PC-9 (cell line): Measurements from ENCODE around the gene GPR142. TPM values are rescaled to one million over a fixed set of nuclear protein-coding genes. Genes with fewer than 3 reads are reported as not detected.

Experiments
- BruUV-seq: library from RNA; stranded (reverse); fragments of 400-500 nt; replicated peaks from 2 replicates; lab custom pipeline; 2021; lab: Mats Ljungman, UMichigan
- CTCF ChIA-PET: fragments of 300-600 bp; sonication (Branson Sonifier 250); formaldehyde crosslinking; loops from one replicate; lab custom pipeline; 2022; ENCODE audit warnings: antibody characterized with exemption; lab: Charles Lee
- POLR2A ChIA-PET: fragments of 300-600 bp; sonication (Branson Sonifier 250); formaldehyde crosslinking; loops from one replicate; lab custom pipeline; 2022; ENCODE audit warnings: antibody characterized with exemption; ENCODE audit not compliant: unreplicated experiment; lab: Charles Lee
- DNase-seq, 2 experiments: peaks; one replicate each; pipeline versions ENCODE4 v3.0.0 to v3.0.0-alpha.2; 2015 to 2022; ENCODE audit warnings: mixed read lengths in 1 of 2
- H2AFZ ChIP-seq: fragments of 200-600 bp; sonication (generic); 2 replicates; pipeline ENCODE4 v1.8.1; 2017; ENCODE audit warnings: antibody characterized with exemption
- H3F3A ChIP-seq: fragments of 200-600 bp; sonication (generic); 2 replicates; pipeline ENCODE4 v1.8.1; 2017; ENCODE audit warnings: antibody characterized with exemption, mild to moderate bottlenecking, low read depth; ENCODE audit not compliant: insufficient read depth
- H3K27ac ChIP-seq: fragments of 200-600 bp; sonication (generic); 2 replicates; pipeline ENCODE4 v1.6.1; 2016; ENCODE audit warnings: mixed run types
- H3K27me3 ChIP-seq: fragments of 200-600 bp; sonication (generic); 2 replicates; pipeline ENCODE4 v1.6.1; 2016; ENCODE audit warnings: low read depth, mixed run types; ENCODE audit not compliant: insufficient read depth
- H3K36me3 ChIP-seq: fragments of 200-600 bp; sonication (generic); 2 replicates; pipeline ENCODE4 v1.6.1; 2016; ENCODE audit warnings: low read depth, mixed run types
- H3K4me1 ChIP-seq: fragments of 200-600 bp; sonication (generic); replicated peaks from 2 replicates; pipeline ENCODE4 v1.6.1; 2016; ENCODE audit warnings: mixed run types; ENCODE audit not compliant: insufficient read depth
- H3K4me2 ChIP-seq: fragments of 200-600 bp; sonication (generic); 2 replicates; pipeline ENCODE4 v1.6.1; 2017; ENCODE audit warnings: mixed run types
- H3K4me3 ChIP-seq: fragments of 200-600 bp; sonication (generic); 2 replicates; pipeline ENCODE4 v1.6.1; 2016; ENCODE audit warnings: mixed run types
- H3K79me2 ChIP-seq: fragments of 200-600 bp; sonication (generic); 2 replicates; pipeline ENCODE4 v1.6.1; 2017; ENCODE audit warnings: low read depth, mixed run types
- H3K9me2 ChIP-seq: fragments of 200-600 bp; sonication (generic); 2 replicates; pipeline ENCODE4 v1.8.1; 2017; ENCODE audit warnings: mild to moderate bottlenecking; ENCODE audit not compliant: insufficient read depth
- H3K9me3 ChIP-seq: fragments of 200-600 bp; sonication (generic); 2 replicates; pipeline ENCODE4 v1.8.1; 2016; ENCODE audit warnings: low read depth; ENCODE audit not compliant: insufficient read depth
- H4K20me1 ChIP-seq: fragments of 200-600 bp; sonication (generic); 2 replicates; pipeline ENCODE4 v1.8.1; 2017; ENCODE audit not compliant: insufficient read depth
- CTCF ChIP-seq: fragments of 200-600 bp; sonication (generic); conservative IDR thresholded peaks from 2 replicates; pipeline ENCODE4 v1.6.1; 2017; ENCODE audit warnings: mixed run types, antibody characterized with exemption, mild to moderate bottlenecking, moderate library complexity
- EZH2 ChIP-seq: fragments of 200-600 bp; sonication (generic); IDR thresholded peaks from 2 replicates; pipeline ENCODE4 v1.8.0; 2017; ENCODE audit warnings: antibody characterized with exemption, low read depth
- intact Hi-C: fragments of 100-400 bp; cut with micrococcal nuclease; formaldehyde crosslinking; loops from one replicate; pipeline ENCODE4 v1.10.0; 2022; ENCODE audit not compliant: unreplicated experiment
- total RNA-seq: library from RNA; stranded (reverse); gene quantifications from 2 replicates; pipeline ENCODE4 v1.2.3, GENCODE V29; 2021

The GPR142 gene
- total RNA-seq, 1 experiment from 2014 or later: not detected

- no peak for DNase-seq
- CTCF ChIA-PET: no interaction called here
- intact Hi-C loops: no loop called here
- Histone ChIP-seq H3K36me3 (no peaks in the 10 kb centered on the region), H3K9me2 (no peaks in the 10 kb centered on the region), H3K4me1 (no peaks in the 10 kb centered on the region), H3F3A (no peaks in the 10 kb centered on the region), H4K20me1 (no peaks in the 10 kb centered on the region), H3K9me3 (no peaks in the 10 kb centered on the region), H2AFZ (no peak overlapping the region), H3K27ac (no peak overlapping the region), H3K4me2 (no peak overlapping the region), H3K79me2 (no peaks in the 10 kb centered on the region), H3K27me3 (peaks cover 71% of the 10 kb centered on the region), H3K4me3 (no peak overlapping the region)
- POLR2A ChIA-PET: no interaction called here
- TF ChIP-seq CTCF (no peak), EZH2 (no peak)
- no TSS peak for BruUV-seq
These were observed 35.2 kb upstream of the GPR142 start for GRCh38 chr17:74332017-74332650.

- Histone ChIP-seq H3K79me2 (no peaks in the 10 kb centered on the region), H3K4me1 (no peaks in the 10 kb centered on the region), H3K9me2 (no peaks in the 10 kb centered on the region), H3K9me3 (no peaks in the 10 kb centered on the region), H2AFZ (no peak overlapping the region), H4K20me1 (no peaks in the 10 kb centered on the region), H3K4me3 (no peak overlapping the region), H3K4me2 (no peak overlapping the region), H3F3A (no peaks in the 10 kb centered on the region), H3K27ac (no peak overlapping the region), H3K27me3 (peaks cover 74% of the 10 kb centered on the region), H3K36me3 (no peaks in the 10 kb centered on the region)
- ChIA-PET POLR2A (no interaction called here), CTCF (no interaction called here)
- intact Hi-C loops: no loop called here
- DNase-seq: no peak
- TF ChIP-seq EZH2: no peak
- no peak for TF ChIP-seq CTCF
- BruUV-seq: no TSS peak
These were observed 34.5 kb upstream of the GPR142 start for GRCh38 chr17:74332763-74333283.

GRCh38 chr17:74334393-74335039, 32.8 kb upstream of the GPR142 start:
- no peak overlapping the region for H2AFZ ChIP-seq
- ChIA-PET CTCF (no interaction called here), POLR2A (no interaction called here)
- no peak overlapping the region for H3K4me2 ChIP-seq
- DNase-seq: no peak
- no TSS peak for BruUV-seq
- H3K36me3 ChIP-seq: no peaks in the 10 kb centered on the region
- H4K20me1 ChIP-seq: no peaks in the 10 kb centered on the region
- no peak overlapping the region for H3K4me3 ChIP-seq
- no peaks in the 10 kb centered on the region for H3K79me2 ChIP-seq
- H3K9me2 ChIP-seq: no peaks in the 10 kb centered on the region
- peaks cover 89% of the 10 kb centered on the region for H3K27me3 ChIP-seq
- H3K4me1 ChIP-seq: no peaks in the 10 kb centered on the region
- no peak for TF ChIP-seq CTCF
- TF ChIP-seq EZH2: no peak
- H3K9me3 ChIP-seq: no peaks in the 10 kb centered on the region
- intact Hi-C loops: no loop called here
- H3F3A ChIP-seq: no peaks in the 10 kb centered on the region
- no peak overlapping the region for H3K27ac ChIP-seq
